IMR-90 (cell line): ENCODE results near the gene SLC3A2. TPM values are rescaled to one million over a fixed set of nuclear protein-coding genes. Genes with fewer than 3 reads are reported as not detected.

Experiments
- CTCF ChIP-seq: conservative IDR thresholded peaks from 2 replicates; pipeline ENCODE4 v1.5.1; 2012; ENCODE audit warnings: mild to moderate bottlenecking, low read depth, low read length, improper control_type of control experiment
- FOS ChIP-seq: fragments of 150-350 bp; IDR thresholded peaks from 2 replicates; pipeline ENCODE4 v1.6.1; 2016; ENCODE audit warnings: low read depth, low read length
- polyA plus RNA-seq, 3 experiments: library from polyadenylated mRNA; depleted of rRNA; stranded (reverse); fragments of >200 nt; gene quantifications; 2 replicates each; pipeline ENCODE4 v1.2.3, GENCODE V29; 2012; ENCODE audit warnings: low replicate concordance in 1 of 3
- total RNA-seq: library from RNA; depleted of rRNA; stranded (reverse); fragments of >200 nt; gene quantifications from 2 replicates; pipeline ENCODE4 v1.2.3, GENCODE V29; 2012

SLC3A2 gene
- total and polyA plus RNA-seq, 2 of the 4 experiments (the other 2 are of a cell fraction), result 140 to 239 TPM

GRCh38 chr11:62909107-62909894 lies 28.6 kb downstream of the SLC3A2 start (continued):
- TF ChIP-seq CTCF (peak; percentile 72), FOS (no peak)
